NCI-H1694 treated with DMSO at 0.1 percent for 48 hours (cell line): ENCODE measurements around the gene COL24A1.
"Not testable (repeated sequence)": the region's sequence is repeated elsewhere in the genome, so short reads cannot be mapped to it uniquely, and the experiment has no call there.

Experiments
- DNase-seq: peaks from one replicate; lab custom pipeline; 2025; lab: John Stamatoyannopoulos, UW

COL24A1 gene

GRCh38 chr1:86072474-86072873 lies 84.1 kb downstream of the COL24A1 start:
- not testable (repeated sequence) for DNase-seq

GRCh38 chr1:86071870-86072269 lies 84.7 kb downstream of the COL24A1 start:
- not testable (repeated sequence) for DNase-seq

GRCh38 chr1:86069757-86070145 lies 86.8 kb downstream of the COL24A1 start:
- no peak for DNase-seq

- no peak for DNase-seq
These were observed 87.5 kb downstream of the COL24A1 start for GRCh38 chr1:86068841-86069756.

- no peak for DNase-seq
These were observed 88.3 kb downstream of the COL24A1 start for GRCh38 chr1:86068271-86068721.

- DNase-seq: no peak
These were observed 88.9 kb downstream of the COL24A1 start for GRCh38 chr1:86067626-86068025.

GRCh38 chr1:86064899-86065298 lies 91.7 kb downstream of the COL24A1 start:
- DNase-seq: no peak

GRCh38 chr1:86063721-86064120 lies 92.9 kb downstream of the COL24A1 start:
- DNase-seq: no peak

GRCh38 chr1:86062453-86062852 lies 94.1 kb downstream of the COL24A1 start:
- DNase-seq: no peak

GRCh38 chr1:86061551-86061990 lies 95.0 kb downstream of the COL24A1 start:
- DNase-seq: no peak

- no peak for DNase-seq
These were observed 102.2 kb downstream of the COL24A1 start for GRCh38 chr1:86054396-86054795.

- DNase-seq: no peak
These were observed 103.4 kb downstream of the COL24A1 start for GRCh38 chr1:86052948-86053698.

- DNase-seq: no peak
These were observed 121.5 kb downstream of the COL24A1 start for GRCh38 chr1:86035101-86035500.

GRCh38 chr1:86030180-86030579 lies 126.4 kb downstream of the COL24A1 start:
- DNase-seq: no peak

- peak; percentile 40 for DNase-seq
These were observed 138.2 kb downstream of the COL24A1 start for GRCh38 chr1:86018283-86018923.

- DNase-seq: no peak
These were observed 140.4 kb downstream of the COL24A1 start for GRCh38 chr1:86016076-86016759.

- DNase-seq: no peak
These were observed 141.2 kb downstream of the COL24A1 start for GRCh38 chr1:86015375-86015774.

GRCh38 chr1:86000601-86001000 lies 156.0 kb downstream of the COL24A1 start:
- DNase-seq: no peak

- DNase-seq: no peak
These were observed 158.3 kb downstream of the COL24A1 start for GRCh38 chr1:85998105-85998855.

- no peak for DNase-seq
These were observed 163.8 kb downstream of the COL24A1 start for GRCh38 chr1:85992791-85993190.

- DNase-seq: no peak
These were observed 165.3 kb downstream of the COL24A1 start for GRCh38 chr1:85991261-85991660.
